HFF-Myc (cell line): ENCODE measurements around the gene PIGQ.
A peak's percentile ranks its signal among the peaks of the same experiment; 100 is the strongest.

Source experiments
- DNase-seq: peaks from one replicate; pipeline ENCODE4 v3.0.0-alpha.2; 2011; ENCODE audit warnings: low read depth; ENCODE audit errors: extremely low read depth
- H3K4me3 ChIP-seq: replicated peaks from 2 replicates; pipeline ENCODE4 v1.5.1; 2011; ENCODE audit warnings: low read depth, mild to moderate bottlenecking, control low read depth, low read length
- TF ChIP-seq, protein P1 (sequence below): IDR thresholded peaks from 2 replicates; pipeline ENCODE4 v1.5.1; 2012; ENCODE audit warnings: mild to moderate bottlenecking, low read depth, low read length, control low read depth; ENCODE audit errors: missing control alignments

Gene PIGQ

DNA sequence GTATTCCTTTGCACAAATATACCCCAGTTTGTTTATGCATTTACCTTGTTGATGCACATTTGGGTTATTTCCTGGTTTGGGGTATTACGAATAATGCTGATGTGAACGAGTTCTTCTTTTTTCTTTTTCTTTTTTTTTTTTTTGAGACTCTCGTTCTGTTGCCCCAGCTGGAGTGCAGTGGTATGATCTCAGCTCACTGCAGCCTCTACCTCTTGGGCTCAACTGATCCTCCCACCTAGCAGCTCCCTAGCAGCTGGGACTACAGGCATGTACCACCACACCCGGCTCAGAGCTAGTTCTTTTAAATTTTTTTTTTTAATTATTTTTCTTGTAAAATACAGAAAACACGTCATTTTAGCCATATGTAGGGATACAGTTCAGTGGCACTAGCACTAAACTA, 34.2 kb downstream of the PIGQ start:
- no peak overlapping the region for H3K4me3 ChIP-seq
- no peak for DNase-seq
- TF ChIP-seq, protein P1, sequence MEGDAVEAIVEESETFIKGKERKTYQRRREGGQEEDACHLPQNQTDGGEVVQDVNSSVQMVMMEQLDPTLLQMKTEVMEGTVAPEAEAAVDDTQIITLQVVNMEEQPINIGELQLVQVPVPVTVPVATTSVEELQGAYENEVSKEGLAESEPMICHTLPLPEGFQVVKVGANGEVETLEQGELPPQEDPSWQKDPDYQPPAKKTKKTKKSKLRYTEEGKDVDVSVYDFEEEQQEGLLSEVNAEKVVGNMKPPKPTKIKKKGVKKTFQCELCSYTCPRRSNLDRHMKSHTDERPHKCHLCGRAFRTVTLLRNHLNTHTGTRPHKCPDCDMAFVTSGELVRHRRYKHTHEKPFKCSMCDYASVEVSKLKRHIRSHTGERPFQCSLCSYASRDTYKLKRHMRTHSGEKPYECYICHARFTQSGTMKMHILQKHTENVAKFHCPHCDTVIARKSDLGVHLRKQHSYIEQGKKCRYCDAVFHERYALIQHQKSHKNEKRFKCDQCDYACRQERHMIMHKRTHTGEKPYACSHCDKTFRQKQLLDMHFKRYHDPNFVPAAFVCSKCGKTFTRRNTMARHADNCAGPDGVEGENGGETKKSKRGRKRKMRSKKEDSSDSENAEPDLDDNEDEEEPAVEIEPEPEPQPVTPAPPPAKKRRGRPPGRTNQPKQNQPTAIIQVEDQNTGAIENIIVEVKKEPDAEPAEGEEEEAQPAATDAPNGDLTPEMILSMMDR, result no peak

DNA sequence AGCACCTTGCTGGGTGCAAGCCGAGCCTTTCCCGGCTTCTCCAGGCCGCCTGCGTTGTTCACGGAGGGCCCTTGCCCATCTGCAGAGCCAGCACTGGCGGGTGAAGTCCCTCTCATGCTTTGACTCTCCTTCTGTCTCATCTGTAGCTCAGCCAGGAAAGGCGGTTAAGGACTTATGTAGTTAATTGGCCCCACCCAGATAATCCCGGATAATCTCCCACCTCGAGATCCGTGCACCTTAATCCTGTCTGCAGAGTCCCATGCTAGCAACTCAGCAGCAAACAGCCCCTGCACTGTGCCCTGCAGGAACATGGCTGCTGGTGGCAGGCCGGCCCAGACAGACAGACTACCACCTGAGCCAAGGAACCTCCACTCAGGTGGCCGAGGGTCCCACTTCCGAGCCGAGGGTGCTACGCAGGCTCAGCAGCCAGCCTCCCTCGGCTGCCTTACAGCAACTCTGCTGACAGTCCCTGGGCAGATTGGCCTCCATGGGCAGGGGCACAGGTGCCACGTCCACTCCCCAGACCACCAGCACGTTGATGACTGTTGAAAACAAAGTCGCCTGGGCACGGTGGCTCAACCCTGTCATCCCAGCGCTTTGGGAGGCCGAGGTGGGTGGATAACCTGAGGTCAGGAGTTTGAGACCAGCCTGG, 37.0 kb downstream of the PIGQ start:
- no peak for DNase-seq
- no peak overlapping the region for H3K4me3 ChIP-seq
- TF ChIP-seq, protein P1, result no peak

DNA sequence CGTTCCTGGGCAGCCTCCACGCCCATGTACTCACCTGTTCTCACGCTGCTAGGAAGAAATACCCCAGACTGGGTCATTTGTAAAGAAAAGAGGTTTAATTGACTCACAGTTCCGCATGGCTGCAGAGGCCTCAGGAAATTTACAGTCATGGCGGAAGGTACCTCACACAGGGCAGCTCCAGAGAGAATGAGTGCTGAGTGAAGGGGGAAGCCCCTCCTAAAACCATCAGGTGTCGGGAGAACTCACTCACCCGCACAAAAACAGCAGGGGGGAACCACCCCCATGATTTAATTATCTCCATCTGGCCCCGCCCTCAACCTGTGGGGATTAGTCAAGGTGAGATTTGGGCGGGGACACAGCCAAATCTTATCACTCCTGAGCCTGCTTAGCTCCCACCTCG, 38.3 kb downstream of the PIGQ start:
- TF ChIP-seq, protein P1, result no peak
- H3K4me3 ChIP-seq, result no peak overlapping the region
- no peak for DNase-seq

DNA sequence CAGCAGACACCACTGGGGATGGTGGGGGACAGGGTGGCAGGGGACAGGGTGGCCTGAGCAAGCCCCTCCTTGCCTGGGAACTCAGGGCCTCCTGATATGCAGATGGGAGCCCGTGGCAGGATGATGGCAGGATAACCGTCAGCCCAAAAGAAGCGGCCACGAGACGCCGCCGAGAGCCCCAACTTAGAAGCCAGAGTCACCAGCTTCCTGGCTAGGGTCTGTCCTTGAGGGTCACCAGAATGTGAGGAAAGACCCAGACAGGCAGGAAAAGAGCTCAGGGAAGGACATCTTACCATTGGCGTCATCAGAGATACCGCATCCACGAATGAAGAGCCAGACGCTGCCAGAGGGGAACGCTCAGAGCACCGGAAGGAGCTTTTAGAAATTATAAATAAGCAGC, 39.5 kb downstream of the PIGQ start:
- H3K4me3 ChIP-seq, result no peak overlapping the region
- TF ChIP-seq, protein P1, result no peak
- no peak for DNase-seq

DNA sequence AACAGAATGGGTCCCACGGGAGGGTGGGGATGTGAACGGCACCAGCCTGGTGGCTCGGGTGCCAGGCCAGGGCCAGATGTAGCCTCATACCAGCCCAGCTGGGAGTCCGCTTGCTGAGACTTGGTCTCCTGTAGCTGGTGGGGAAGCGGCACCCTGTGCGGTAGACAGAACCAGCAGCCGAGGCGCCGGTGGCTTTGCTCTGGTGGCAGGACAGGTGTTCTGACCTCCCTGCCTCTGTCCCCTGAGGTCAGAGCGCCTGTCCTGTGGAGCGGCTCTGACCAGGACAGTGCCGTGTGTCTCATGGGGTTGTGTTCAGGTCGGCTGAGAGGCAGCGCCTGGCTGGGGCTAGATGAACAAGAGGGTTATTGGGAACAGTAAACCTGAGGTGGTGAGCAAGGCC, 40.2 kb downstream of the PIGQ start:
- DNase-seq, result no peak
- no peak overlapping the region for H3K4me3 ChIP-seq

DNA sequence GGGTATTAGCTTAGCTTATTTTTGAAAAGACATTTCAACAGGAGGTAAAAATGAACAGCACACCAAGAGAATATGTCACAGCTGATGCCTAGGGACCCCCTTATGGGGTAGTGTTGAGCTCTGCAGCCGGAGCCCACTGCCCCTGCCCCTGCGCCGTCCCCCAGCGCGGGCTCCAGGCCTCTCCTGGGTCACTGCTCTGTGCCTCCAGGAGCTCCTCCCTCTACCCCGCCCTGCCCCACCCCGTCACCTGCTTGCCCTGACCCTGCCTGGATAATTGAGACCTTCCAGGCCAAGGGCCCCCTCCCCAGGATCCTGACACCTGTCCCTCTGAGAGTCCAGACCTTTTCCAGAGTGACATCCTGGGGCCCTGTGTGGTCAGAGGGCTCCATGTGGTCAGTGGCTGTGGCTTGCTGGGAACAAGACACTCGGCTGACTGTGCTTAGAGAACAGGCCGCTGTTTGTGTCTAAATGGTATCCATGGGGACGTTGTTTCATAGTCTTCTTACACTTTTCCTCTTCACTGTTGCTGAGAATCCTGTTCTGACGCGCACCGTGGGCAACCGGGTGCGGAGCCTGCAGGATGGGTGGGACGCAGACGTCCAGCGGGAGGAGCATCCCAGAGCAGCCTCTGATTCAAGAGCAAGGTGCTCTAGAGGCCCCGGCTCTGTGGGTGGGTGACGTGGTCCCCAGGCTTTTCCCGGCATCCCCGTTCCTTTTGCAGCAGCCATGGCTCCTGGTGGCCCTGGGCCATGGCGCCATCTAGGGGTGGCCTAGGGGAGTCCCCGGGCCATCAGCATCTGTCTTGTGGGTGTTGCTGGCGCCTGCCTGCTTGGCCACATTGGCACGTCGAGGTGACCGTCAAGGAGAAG, 41.0 kb downstream of the PIGQ start:
- no peak for DNase-seq
- TF ChIP-seq, protein P1, result peak; percentile 43
- H3K4me3 ChIP-seq, result no peak overlapping the region

More for the DNA sequence above, 40.2 kb downstream of the PIGQ start:
- TF ChIP-seq, protein P1, result no peak
